Activated naive CD4-positive, alpha-beta T cell treated with anti-CD3 and anti-CD28 coated beads for 36 hours (primary cell): Measurements from ENCODE around the gene TNFRSF19. TPM values are rescaled to one million over a fixed set of nuclear protein-coding genes. Genes with fewer than 3 reads are reported as not detected.
"Not testable (repeated sequence)": the region's sequence is repeated elsewhere in the genome, so short reads cannot be mapped to it uniquely, and the experiment has no call there.

Experiments used
- CTCF ChIA-PET: fragments of 350-600 bp; sonication (Branson Sonifier 250); formaldehyde crosslinking; loops from one replicate; lab custom pipeline; 2021; ENCODE audit warnings: antibody characterized with exemption; lab: Charles Lee
- DNase-seq: peaks from one replicate; pipeline ENCODE4 v3.0.0-alpha.2; 2020
- H3K27ac Mint-ChIP-seq: one replicate; pipeline ENCODE4 v1.8.0; 2021; ENCODE audit warnings: mild to moderate bottlenecking, mixed read lengths
- H3K27me3 Mint-ChIP-seq: one replicate; pipeline ENCODE4 v1.8.0; 2021; ENCODE audit warnings: low read depth, mixed read lengths
- H3K36me3 Mint-ChIP-seq: one replicate; pipeline ENCODE4 v1.8.0; 2021; ENCODE audit warnings: low read depth, mixed read lengths
- H3K4me1 Mint-ChIP-seq: one replicate; pipeline ENCODE4 v1.8.0; 2021; ENCODE audit warnings: low read depth, mixed read lengths
- H3K4me3 Mint-ChIP-seq: one replicate; pipeline ENCODE4 v1.8.0; 2021; ENCODE audit warnings: mild to moderate bottlenecking, moderate library complexity, mixed read lengths
- H3K9me3 Mint-ChIP-seq: one replicate; pipeline ENCODE4 v1.8.0; 2021; ENCODE audit warnings: mixed read lengths
- intact Hi-C: fragments of 100-400 bp; cut with micrococcal nuclease; formaldehyde crosslinking; loops from one replicate; pipeline ENCODE4 v1.15.1; 2023
- total RNA-seq, 2 experiments: library from RNA; stranded (reverse); gene quantifications; one replicate each; pipeline ENCODE4 v1.2.3, GENCODE V29; 2021

The TNFRSF19 gene
- not detected for total RNA-seq

DNA sequence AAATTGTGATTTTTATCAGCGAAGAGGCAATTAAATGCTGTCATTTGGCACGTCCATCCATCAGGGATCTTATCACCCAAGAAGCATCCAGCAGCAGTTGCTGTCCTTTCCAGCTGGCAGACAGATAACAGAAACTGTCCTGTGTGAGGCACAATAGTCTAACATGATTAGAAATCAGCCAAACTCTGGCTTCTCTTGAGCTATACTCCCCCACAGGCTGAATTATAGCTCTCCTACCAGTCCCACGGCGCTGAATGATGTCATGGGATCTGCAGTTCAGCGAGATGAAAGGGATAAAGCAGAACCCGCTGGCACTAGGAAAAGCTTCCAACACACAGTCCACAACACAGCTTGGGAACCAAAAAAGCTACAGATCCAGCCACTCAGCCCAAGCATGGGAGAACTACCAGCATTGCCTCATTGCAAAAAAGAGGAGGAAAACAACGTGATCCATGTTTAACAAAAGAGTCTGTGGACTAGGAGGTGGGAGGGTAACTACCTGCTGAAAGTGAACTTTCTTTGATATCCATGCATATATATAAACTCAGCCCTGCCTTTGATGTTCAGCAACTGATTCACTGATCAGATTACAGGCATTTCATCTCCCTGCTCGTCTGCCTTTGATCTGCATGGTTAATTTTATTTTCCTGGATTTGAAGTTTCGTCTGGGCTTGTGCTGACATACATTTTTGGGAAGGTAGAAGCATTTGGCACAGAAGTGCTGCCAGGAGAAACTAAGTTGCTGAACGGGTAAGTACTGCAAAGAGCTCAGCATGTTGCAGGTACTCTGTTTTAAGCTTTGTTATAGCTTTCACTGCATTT is at the start of gene TNFRSF19:
TSS of gene TNFRSF19 (plus strand) at position 314 of the 822 bp plus-strand sequence. CDS start 19,772 bp downstream, outside the sequence.
- no peaks in the 10 kb centered on the region for H3K9me3 Mint-ChIP-seq
- H3K27ac Mint-ChIP-seq: no peak within 1 kb of the TSS
- intact Hi-C loops: loop anchor here (10.0 kb wide), 1 partner anchor 684 kb away; no protein-coding TSS in a partner anchor
- H3K27me3 Mint-ChIP-seq: peaks cover 26% of the 10 kb centered on the region
- H3K4me3 Mint-ChIP-seq: no peak within 1 kb of the TSS
- no peak for DNase-seq
- H3K36me3 Mint-ChIP-seq: no peaks in the 10 kb centered on the region
- CTCF ChIA-PET: interaction anchor here (0.9 to 1.5 kb wide), 2 partner anchors 8 to 103 kb away, joined by 3 read pairs; no protein-coding TSS in a partner anchor
- peaks cover 9% of the 10 kb centered on the region for H3K4me1 Mint-ChIP-seq

DNA sequence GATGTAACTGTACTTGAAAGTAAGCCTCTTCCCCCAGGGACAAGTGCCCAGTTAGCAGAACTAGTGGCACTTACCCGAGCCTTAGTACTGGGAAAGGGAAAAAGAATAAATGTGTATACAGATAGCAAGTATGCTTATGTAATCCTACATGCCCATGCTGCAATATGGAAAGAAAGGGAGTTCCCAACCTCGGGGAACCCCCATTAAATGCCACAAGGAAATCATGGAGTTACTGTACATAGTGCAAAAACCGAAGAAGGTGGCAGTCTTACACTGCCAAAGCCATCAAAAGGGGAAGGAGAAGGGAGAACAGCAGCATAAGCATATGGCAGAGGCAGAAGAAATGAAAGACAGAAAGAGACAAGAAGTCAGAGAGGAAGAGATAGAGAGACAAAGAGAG is 40.3 kb upstream of the TNFRSF19 start:
- intact Hi-C loops, CTCF ChIA-PET, DNase-seq, H3K36me3 Mint-ChIP-seq, H3K4me1 Mint-ChIP-seq, H3K9me3 Mint-ChIP-seq, H3K27ac Mint-ChIP-seq, H3K27me3 Mint-ChIP-seq, H3K4me3 Mint-ChIP-seq: not testable (repeated sequence)

DNA sequence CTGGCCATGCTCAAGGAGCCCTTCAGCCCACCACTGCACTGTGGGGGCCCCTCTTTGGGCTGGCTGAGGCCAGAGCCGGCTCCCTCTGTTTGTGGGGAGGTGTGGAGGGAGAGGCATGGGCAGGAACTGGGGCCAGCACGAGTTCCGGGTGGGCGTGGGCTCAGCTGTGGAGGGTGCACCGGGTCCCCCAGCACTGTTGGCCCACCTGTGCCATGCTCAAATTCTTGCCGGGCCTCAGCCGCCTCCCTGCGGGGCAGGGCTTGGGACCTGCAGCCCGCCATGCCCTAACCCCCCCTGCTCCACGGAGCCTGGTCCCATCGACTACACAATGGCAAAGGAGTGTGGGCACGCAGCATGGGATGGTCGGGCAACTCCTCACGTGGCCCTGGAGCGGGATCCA is 38.8 kb upstream of the TNFRSF19 start:
- intact Hi-C loops: no loop called here
- Mint-ChIP-seq H3K4me1 (no peaks in the 10 kb centered on the region), H3K4me3 (no peak overlapping the region), H3K9me3 (no peaks in the 10 kb centered on the region), H3K36me3 (no peaks in the 10 kb centered on the region), H3K27me3 (peaks cover 4% of the 10 kb centered on the region), H3K27ac (no peak overlapping the region)
- CTCF ChIA-PET: no interaction called here
- DNase-seq: no peak

DNA sequence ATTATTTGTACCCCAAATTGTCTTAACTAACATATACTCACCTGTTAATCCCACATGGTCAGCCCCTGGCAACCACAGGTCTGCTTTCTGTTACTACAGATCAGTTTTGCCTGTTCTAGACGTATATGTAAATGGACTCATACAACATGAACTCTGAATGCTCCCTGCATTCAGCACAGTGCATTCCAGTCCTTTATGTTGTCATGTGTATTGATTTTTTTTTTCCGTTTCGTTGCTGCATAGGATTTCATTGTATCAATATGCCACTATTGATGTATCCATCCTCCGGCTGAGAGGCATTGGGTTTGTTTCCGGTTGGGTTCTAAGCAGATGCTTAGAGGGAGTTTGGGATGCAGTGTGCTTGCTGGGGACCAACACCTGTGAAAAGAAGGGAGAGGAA is 36.1 kb upstream of the TNFRSF19 start:
- peaks cover 7% of the 10 kb centered on the region for H3K27me3 Mint-ChIP-seq
- no peaks in the 10 kb centered on the region for H3K36me3 Mint-ChIP-seq
- CTCF ChIA-PET: no interaction called here
- no peak for DNase-seq
- H3K4me1 Mint-ChIP-seq: no peaks in the 10 kb centered on the region
- no peak overlapping the region for H3K27ac Mint-ChIP-seq
- no peaks in the 10 kb centered on the region for H3K9me3 Mint-ChIP-seq
- intact Hi-C loops: no loop called here
- no peak overlapping the region for H3K4me3 Mint-ChIP-seq

DNA sequence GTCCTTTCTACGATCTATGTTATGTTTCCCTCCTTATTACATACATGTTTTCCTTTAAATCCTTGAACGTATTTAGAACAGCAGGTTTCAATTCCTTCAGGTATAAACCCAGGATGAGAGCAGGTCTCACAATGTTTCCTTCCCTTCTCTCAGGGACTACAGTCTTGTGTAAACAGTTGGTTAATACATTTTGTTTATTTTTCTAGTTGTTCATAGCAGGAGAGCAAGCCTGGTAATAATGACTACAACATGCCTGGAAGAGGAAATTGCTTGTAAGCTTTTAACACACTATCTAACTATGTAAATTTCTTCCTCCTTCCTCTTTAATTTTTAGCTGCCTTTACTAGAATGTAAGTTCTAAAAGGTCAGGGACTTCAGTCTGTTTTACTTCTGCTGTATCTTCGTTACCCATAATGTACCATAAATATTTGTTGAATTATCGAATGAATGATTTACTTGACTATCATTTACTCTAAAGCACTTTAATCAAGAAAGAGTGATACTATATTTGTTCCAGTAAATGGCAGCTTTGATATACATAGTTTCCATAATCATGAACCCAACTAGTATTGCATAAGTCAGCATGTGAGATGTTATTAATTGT is 28.9 kb upstream of the TNFRSF19 start:
- Mint-ChIP-seq H3K36me3 (no peaks in the 10 kb centered on the region), H3K27me3 (peaks cover 18% of the 10 kb centered on the region), H3K9me3 (no peaks in the 10 kb centered on the region), H3K4me1 (no peaks in the 10 kb centered on the region), H3K4me3 (no peak overlapping the region), H3K27ac (no peak overlapping the region)
- CTCF ChIA-PET: no interaction called here
- DNase-seq: no peak
- intact Hi-C loops: no loop called here

DNA sequence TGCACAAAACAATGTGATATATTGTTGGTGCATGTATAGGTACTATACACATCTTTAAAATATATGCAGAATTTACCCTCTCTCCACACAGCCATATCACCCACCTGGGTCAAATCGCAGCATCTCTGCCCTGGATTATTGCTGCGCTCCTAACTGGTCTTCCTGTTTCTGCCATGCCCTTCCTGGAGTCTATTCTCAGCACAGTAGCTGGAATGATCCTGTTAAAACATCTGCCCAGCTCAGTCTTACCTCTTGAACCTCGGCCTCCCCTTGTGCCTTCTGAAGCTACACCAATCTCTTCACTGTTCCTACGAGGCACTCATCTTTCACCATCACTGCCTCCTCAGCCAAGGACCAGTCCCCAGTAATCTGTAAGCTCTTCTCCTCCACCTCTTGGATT is 25.5 kb upstream of the TNFRSF19 start:
- H3K27me3 Mint-ChIP-seq: peaks cover 27% of the 10 kb centered on the region
- no peak overlapping the region for H3K27ac Mint-ChIP-seq
- intact Hi-C loops: no loop called here
- H3K4me1 Mint-ChIP-seq: no peaks in the 10 kb centered on the region
- H3K36me3 Mint-ChIP-seq: no peaks in the 10 kb centered on the region
- H3K9me3 Mint-ChIP-seq: no peaks in the 10 kb centered on the region
- CTCF ChIA-PET: no interaction called here
- H3K4me3 Mint-ChIP-seq: no peak overlapping the region
- DNase-seq: no peak

GRCh38 chr13:23547000-23547590 is 23.1 kb upstream of the TNFRSF19 start:
- intact Hi-C loops: no loop called here
- no peak for DNase-seq
- CTCF ChIA-PET: interaction anchor here (0.6 kb wide), 1 partner anchor 8 kb away, joined by 4 read pairs; no protein-coding TSS in a partner anchor
- no peak overlapping the region for H3K27ac Mint-ChIP-seq
- peaks cover 22% of the 10 kb centered on the region for H3K27me3 Mint-ChIP-seq
- no peaks in the 10 kb centered on the region for H3K9me3 Mint-ChIP-seq
- H3K4me3 Mint-ChIP-seq: no peak overlapping the region
- H3K4me1 Mint-ChIP-seq: no peaks in the 10 kb centered on the region
- no peaks in the 10 kb centered on the region for H3K36me3 Mint-ChIP-seq

DNA sequence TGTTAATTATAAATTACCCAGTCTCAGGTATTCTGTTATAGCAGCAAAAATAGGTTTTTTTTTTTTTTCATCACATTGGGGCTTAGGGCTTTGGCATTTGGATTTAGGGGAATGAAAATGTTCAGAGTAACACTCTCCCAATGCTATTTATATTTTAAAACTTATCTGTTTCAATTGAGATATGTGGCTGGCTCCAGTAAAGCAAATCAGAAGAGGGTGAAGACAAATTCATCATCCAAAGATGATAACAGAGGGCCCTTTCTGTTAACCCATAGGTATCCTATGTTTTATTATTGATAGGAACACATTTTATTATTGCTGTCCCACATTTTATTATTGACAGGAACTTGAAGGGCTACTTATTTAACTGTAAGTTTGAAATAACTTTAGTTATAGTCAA is 20.5 kb upstream of the TNFRSF19 start:
- DNase-seq: no peak
- Mint-ChIP-seq H3K4me1 (no peaks in the 10 kb centered on the region), H3K9me3 (no peaks in the 10 kb centered on the region), H3K27ac (no peak overlapping the region), H3K36me3 (no peaks in the 10 kb centered on the region), H3K27me3 (peaks cover 17% of the 10 kb centered on the region), H3K4me3 (no peak overlapping the region)
- CTCF ChIA-PET: no interaction called here
- intact Hi-C loops: no loop called here

DNA sequence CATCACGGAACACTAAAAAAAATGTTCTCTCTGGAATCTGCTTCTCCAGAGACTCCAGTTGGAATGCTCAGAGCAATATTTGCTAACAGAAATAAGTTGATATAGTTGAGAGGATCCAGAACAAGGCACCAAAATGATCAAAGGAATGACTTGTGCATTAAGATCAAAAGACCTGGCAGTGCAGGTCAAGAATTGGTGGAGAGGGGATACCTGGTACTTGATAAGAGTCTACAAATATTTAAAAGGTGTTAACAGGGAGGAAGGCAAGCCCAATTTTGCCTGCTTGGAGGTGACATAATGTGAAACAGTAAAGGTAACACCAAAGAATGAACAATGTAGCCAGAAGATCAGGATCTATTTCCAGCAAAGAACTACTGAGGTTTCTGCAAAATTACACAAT is 20.0 kb upstream of the TNFRSF19 start:
- Mint-ChIP-seq H3K4me1 (no peaks in the 10 kb centered on the region), H3K27ac (no peak overlapping the region), H3K27me3 (peaks cover 15% of the 10 kb centered on the region), H3K4me3 (no peak overlapping the region), H3K36me3 (no peaks in the 10 kb centered on the region), H3K9me3 (no peaks in the 10 kb centered on the region)
- intact Hi-C loops: no loop called here
- CTCF ChIA-PET: no interaction called here
- DNase-seq: no peak

DNA sequence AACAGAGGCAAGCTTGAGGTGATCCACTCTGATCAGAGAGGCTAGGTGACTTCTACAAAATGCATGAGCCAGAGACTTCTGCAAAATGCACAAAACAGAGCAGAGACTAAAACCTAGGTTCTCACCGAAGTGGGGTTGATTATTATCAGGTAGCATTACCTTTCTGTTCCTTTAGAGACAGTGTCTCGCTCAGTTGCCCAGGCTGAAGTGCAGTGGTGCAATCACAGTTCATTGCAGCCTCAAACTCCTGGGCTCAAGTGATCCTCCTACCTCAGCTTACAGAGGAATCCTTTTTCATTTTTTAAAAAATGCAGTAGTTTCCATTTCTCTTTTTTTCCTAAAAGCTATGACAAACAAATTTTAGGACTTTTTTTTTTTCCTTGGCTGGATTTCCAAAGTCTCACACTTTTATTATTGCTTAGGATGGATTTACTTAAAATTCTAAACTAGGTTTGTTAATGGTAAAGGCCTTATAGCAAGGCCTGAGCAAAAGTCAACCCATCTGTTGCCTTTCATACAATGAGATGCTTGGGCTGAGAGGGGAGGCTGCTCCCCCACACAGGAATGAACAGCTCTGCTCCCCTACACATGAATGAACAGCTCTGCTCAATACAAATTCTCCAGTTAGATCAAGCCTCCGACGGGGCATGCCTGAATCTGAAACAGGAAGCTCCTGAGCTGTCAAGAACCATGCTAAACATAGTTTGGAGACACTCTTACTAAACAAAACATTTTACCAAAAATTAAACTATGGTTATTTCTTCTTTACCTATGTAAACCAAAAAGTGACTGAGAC is 18.8 kb upstream of the TNFRSF19 start:
- no peak overlapping the region for H3K27ac Mint-ChIP-seq
- H3K36me3 Mint-ChIP-seq: no peaks in the 10 kb centered on the region
- CTCF ChIA-PET: no interaction called here
- no peaks in the 10 kb centered on the region for H3K9me3 Mint-ChIP-seq
- H3K27me3 Mint-ChIP-seq: peaks cover 13% of the 10 kb centered on the region
- intact Hi-C loops: no loop called here
- no peak overlapping the region for H3K4me3 Mint-ChIP-seq
- no peaks in the 10 kb centered on the region for H3K4me1 Mint-ChIP-seq
- DNase-seq: no peak

GRCh38 chr13:23552171-23552570 is 18.0 kb upstream of the TNFRSF19 start:
- Mint-ChIP-seq H3K27me3 (peaks cover 11% of the 10 kb centered on the region), H3K27ac (no peak overlapping the region), H3K4me3 (no peak overlapping the region), H3K9me3 (no peaks in the 10 kb centered on the region), H3K36me3 (no peaks in the 10 kb centered on the region), H3K4me1 (no peaks in the 10 kb centered on the region)
- intact Hi-C loops: no loop called here
- CTCF ChIA-PET: interaction anchor here (1.2 kb wide), 2 partner anchors 9 to 85 kb away, joined by 3 read pairs; no protein-coding TSS in a partner anchor
- DNase-seq: no peak

GRCh38 chr13:23552661-23553060 is 17.6 kb upstream of the TNFRSF19 start:
- no peaks in the 10 kb centered on the region for H3K4me1 Mint-ChIP-seq
- DNase-seq: no peak
- H3K36me3 Mint-ChIP-seq: no peaks in the 10 kb centered on the region
- peaks cover 6% of the 10 kb centered on the region for H3K27me3 Mint-ChIP-seq
- intact Hi-C loops: no loop called here
- CTCF ChIA-PET: interaction anchor here (0.6 to 1.2 kb wide), 3 partner anchors 9 to 476 kb away, joined by 3 read pairs; no protein-coding TSS in a partner anchor
- H3K4me3 Mint-ChIP-seq: no peak overlapping the region
- no peaks in the 10 kb centered on the region for H3K9me3 Mint-ChIP-seq
- no peak overlapping the region for H3K27ac Mint-ChIP-seq
